ENCODE measurements around the gene STK38L.
A peak's percentile ranks its signal among the peaks of the same experiment; 100 is the strongest.

The STK38L gene

GRCh38 chr12:27330846-27331245, 86.8 kb downstream of the STK38L start:
- peaks cover 22% of the 10 kb centered on the region for H3K36me3 ChIP-seq (ENCODE audit: control insufficient read depth, insufficient read depth, low read length, severe bottlenecking)
- no peak overlapping the region for H3K9ac ChIP-seq (ENCODE audit: low read length)
- peak overlapping the region; percentile 84 for H3K4me3 ChIP-seq (ENCODE audit: low read length)
- DNase-seq (ENCODE audit: low read depth), result peak; percentile 38
- H3K9me3 ChIP-seq (ENCODE audit: control insufficient read depth, low read length), result no peaks in the 10 kb centered on the region
- no peaks in the 10 kb centered on the region for H3K27me3 ChIP-seq (replicated peaks; ENCODE audit: control insufficient read depth, insufficient read depth, low read length)
- peaks cover 22% of the 10 kb centered on the region for H3K4me1 ChIP-seq (ENCODE audit: control insufficient read depth, insufficient read depth, low read length)

DNA sequence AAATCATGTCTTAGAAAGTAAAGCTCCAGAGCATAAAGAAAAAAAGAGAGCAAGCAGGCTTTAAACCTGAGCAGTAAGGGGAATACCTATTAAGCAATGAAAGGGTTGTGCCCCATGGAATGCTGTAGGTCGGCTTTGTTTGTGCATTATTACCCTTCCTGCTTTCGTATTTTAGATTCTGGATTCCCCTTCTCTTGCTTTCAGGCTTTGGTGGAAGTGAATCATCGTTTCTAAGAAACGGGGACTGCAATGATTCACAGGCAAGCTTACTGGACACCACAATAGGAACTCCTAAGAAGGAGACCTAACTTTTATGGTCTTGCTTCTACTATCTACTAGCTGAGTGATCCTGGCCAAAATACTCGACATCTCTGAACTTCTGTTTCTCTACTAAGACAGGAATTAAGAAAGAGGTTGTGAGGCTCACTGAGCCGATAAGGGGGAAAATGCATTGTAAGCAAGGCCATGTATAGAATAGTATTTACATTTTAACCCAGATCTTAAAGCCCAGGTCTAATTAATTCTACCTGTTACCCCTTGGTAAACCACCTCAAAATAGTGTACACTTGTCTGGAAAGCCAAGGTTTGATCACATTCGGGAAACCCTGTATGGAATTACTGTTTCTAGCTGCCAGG, 87.3 kb downstream of the STK38L start:
- DNase-seq (ENCODE audit: low read depth), result peak; percentile 84
- no peaks in the 10 kb centered on the region for H3K9me3 ChIP-seq (ENCODE audit: control insufficient read depth, low read length)
- H3K36me3 ChIP-seq (ENCODE audit: control insufficient read depth, insufficient read depth, low read length, severe bottlenecking), result peaks cover 17% of the 10 kb centered on the region
- H3K9ac ChIP-seq (ENCODE audit: low read length), result no peak overlapping the region
- peak overlapping the region; percentile 84 for H3K4me3 ChIP-seq (ENCODE audit: low read length)
- H3K27me3 ChIP-seq (replicated peaks; ENCODE audit: control insufficient read depth, insufficient read depth, low read length), result no peaks in the 10 kb centered on the region
- H3K4me1 ChIP-seq (ENCODE audit: control insufficient read depth, insufficient read depth, low read length), result peaks cover 22% of the 10 kb centered on the region

GRCh38 chr12:27331927-27332324, 87.8 kb downstream of the STK38L start:
- no peaks in the 10 kb centered on the region for H3K9me3 ChIP-seq (ENCODE audit: control insufficient read depth, low read length)
- H3K4me3 ChIP-seq (ENCODE audit: low read length), result peak overlapping the region; percentile 84
- H3K4me1 ChIP-seq (ENCODE audit: control insufficient read depth, insufficient read depth, low read length), result peaks cover 22% of the 10 kb centered on the region
- no peak for DNase-seq (ENCODE audit: low read depth)
- H3K27me3 ChIP-seq (replicated peaks; ENCODE audit: control insufficient read depth, insufficient read depth, low read length), result no peaks in the 10 kb centered on the region
- H3K9ac ChIP-seq (ENCODE audit: low read length), result no peak overlapping the region
- H3K36me3 ChIP-seq (ENCODE audit: control insufficient read depth, insufficient read depth, low read length, severe bottlenecking), result peaks cover 11% of the 10 kb centered on the region

DNA sequence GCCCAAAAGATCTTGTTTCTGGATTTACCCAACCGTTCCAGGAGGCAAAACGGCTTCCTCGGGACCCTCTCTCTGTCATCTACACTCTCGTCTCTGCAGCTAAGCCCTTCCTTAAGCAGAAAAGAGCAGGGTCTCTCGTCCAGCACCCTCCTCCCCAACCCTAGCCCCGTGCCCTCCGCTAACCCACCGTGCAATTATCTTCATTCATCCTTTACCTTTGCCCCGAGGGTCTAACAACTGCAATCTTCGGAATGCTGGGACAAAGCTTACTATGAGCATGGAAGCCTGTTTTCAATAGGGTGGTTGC, 88.3 kb downstream of the STK38L start:
- H3K36me3 ChIP-seq (ENCODE audit: control insufficient read depth, insufficient read depth, low read length, severe bottlenecking), result peaks cover 8% of the 10 kb centered on the region
- H3K4me3 ChIP-seq (ENCODE audit: low read length), result peak overlapping the region; percentile 84
- no peaks in the 10 kb centered on the region for H3K27me3 ChIP-seq (replicated peaks; ENCODE audit: control insufficient read depth, insufficient read depth, low read length)
- peak overlapping the region; percentile 81 for H3K9ac ChIP-seq (ENCODE audit: low read length)
- DNase-seq (ENCODE audit: low read depth), result no peak
- no peaks in the 10 kb centered on the region for H3K9me3 ChIP-seq (ENCODE audit: control insufficient read depth, low read length)
- peaks cover 22% of the 10 kb centered on the region for H3K4me1 ChIP-seq (ENCODE audit: control insufficient read depth, insufficient read depth, low read length)

GRCh38 chr12:27332714-27333402, 88.8 kb downstream of the STK38L start, which contains the start of gene BMAL2:
BMAL2 (plus strand) TSS chr12:27332836; CDS start chr12:27333073, 237 bp downstream.
- DNase-seq (ENCODE audit: low read depth), result peak; percentile 74
- Histone ChIP-seq H3K9ac (ENCODE audit: low read length) (peak within 1 kb of the TSS; percentile 81), H3K4me1 (ENCODE audit: control insufficient read depth, insufficient read depth, low read length) (peaks cover 23% of the 10 kb centered on the region), H3K9me3 (ENCODE audit: control insufficient read depth, low read length) (no peaks in the 10 kb centered on the region), H3K36me3 (ENCODE audit: control insufficient read depth, insufficient read depth, low read length, severe bottlenecking) (peaks cover 3% of the 10 kb centered on the region), H3K27me3 (replicated peaks; ENCODE audit: control insufficient read depth, insufficient read depth, low read length) (no peaks in the 10 kb centered on the region), H3K4me3 (ENCODE audit: low read length) (peak within 1 kb of the TSS; percentile 84)

GRCh38 chr12:27333403-27334009, 89.4 kb downstream of the STK38L start:
- H3K9me3 ChIP-seq (ENCODE audit: control insufficient read depth, low read length), result no peaks in the 10 kb centered on the region
- peak overlapping the region; percentile 84 for H3K4me3 ChIP-seq (ENCODE audit: low read length)
- DNase-seq (ENCODE audit: low read depth), result peak; percentile 50
- H3K4me1 ChIP-seq (ENCODE audit: control insufficient read depth, insufficient read depth, low read length), result peaks cover 27% of the 10 kb centered on the region
- no peaks in the 10 kb centered on the region for H3K36me3 ChIP-seq (ENCODE audit: control insufficient read depth, insufficient read depth, low read length, severe bottlenecking)
- H3K9ac ChIP-seq (ENCODE audit: low read length), result peak overlapping the region; percentile 81
- H3K27me3 ChIP-seq (replicated peaks; ENCODE audit: control insufficient read depth, insufficient read depth, low read length), result no peaks in the 10 kb centered on the region

GRCh38 chr12:27334042-27334720, 90.1 kb downstream of the STK38L start:
- H3K9ac ChIP-seq (ENCODE audit: low read length), result no peak overlapping the region
- H3K36me3 ChIP-seq (ENCODE audit: control insufficient read depth, insufficient read depth, low read length, severe bottlenecking), result no peaks in the 10 kb centered on the region
- peaks cover 27% of the 10 kb centered on the region for H3K4me1 ChIP-seq (ENCODE audit: control insufficient read depth, insufficient read depth, low read length)
- peak overlapping the region; percentile 84 for H3K4me3 ChIP-seq (ENCODE audit: low read length)
- H3K27me3 ChIP-seq (replicated peaks; ENCODE audit: control insufficient read depth, insufficient read depth, low read length), result no peaks in the 10 kb centered on the region
- no peak for DNase-seq (ENCODE audit: low read depth)
- H3K9me3 ChIP-seq (ENCODE audit: control insufficient read depth, low read length), result no peaks in the 10 kb centered on the region

DNA sequence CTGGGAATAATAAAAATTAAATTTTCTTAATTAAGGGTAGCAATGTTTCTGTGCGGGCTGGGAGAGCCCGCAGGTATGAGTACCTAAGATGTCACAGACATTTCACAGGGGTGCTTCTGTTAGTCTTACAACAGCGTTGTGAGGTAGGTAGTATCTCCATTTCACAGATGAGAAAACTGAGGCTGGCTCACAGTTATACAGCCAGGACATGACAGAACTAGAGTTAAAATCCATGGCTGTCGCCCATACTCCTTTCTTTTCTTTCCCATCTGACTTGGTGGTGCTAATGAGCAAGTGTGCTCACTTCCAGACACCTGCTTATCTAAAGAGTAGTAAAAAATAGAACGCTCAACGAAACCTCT, 90.6 kb downstream of the STK38L start:
- no peaks in the 10 kb centered on the region for H3K9me3 ChIP-seq (ENCODE audit: control insufficient read depth, low read length)
- H3K4me3 ChIP-seq (ENCODE audit: low read length), result no peak overlapping the region
- peaks cover 27% of the 10 kb centered on the region for H3K4me1 ChIP-seq (ENCODE audit: control insufficient read depth, insufficient read depth, low read length)
- DNase-seq (ENCODE audit: low read depth), result no peak
- no peak overlapping the region for H3K9ac ChIP-seq (ENCODE audit: low read length)
- H3K36me3 ChIP-seq (ENCODE audit: control insufficient read depth, insufficient read depth, low read length, severe bottlenecking), result no peaks in the 10 kb centered on the region
- no peaks in the 10 kb centered on the region for H3K27me3 ChIP-seq (replicated peaks; ENCODE audit: control insufficient read depth, insufficient read depth, low read length)

DNA sequence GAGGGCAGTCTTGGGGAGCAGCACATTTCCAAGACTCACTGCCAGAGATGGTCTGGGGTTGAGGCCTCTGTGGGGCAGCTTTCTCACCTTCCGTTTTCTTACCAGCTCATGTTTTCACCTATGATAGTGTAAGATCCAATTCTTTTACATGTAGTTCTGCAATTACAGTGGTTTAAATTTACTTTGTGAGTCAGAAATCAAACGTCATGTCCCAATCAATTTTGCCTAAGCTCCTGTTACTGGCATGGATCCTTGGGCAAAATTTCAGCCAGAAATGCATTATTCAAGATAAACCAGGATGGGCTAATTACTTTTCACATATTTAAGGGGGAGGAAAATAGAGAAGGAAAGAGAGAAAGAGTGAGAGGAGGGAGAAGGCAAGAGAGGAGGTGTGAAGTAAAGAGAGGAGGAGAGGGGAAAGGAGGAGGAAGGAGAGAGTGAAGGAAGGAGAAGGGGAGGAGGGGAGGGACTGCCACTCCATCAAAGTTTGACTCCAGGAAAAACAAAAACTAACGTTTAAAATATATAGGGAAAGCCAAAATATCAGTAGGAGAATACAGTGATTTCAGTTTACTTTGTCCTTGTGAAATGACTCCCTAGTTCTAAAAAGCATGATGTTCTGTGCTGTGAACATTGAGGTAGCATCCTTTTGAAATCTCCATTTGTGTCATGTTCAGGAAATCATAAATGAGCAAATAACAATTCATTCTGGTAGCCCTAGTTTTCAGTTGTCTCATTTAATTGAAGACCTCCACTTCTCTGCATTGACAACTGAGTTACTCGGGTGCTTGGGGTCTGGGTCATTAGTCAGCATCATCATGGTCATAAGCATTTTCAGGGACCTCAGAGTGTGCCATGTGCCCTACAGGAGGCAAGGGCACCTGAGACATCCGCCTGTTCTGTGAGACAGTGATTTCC, 91.5 kb downstream of the STK38L start:
- Histone ChIP-seq H3K9ac (ENCODE audit: low read length) (no peak overlapping the region), H3K4me3 (ENCODE audit: low read length) (no peak overlapping the region), H3K36me3 (ENCODE audit: control insufficient read depth, insufficient read depth, low read length, severe bottlenecking) (no peaks in the 10 kb centered on the region), H3K9me3 (ENCODE audit: control insufficient read depth, low read length) (no peaks in the 10 kb centered on the region), H3K27me3 (replicated peaks; ENCODE audit: control insufficient read depth, insufficient read depth, low read length) (no peaks in the 10 kb centered on the region), H3K4me1 (ENCODE audit: control insufficient read depth, insufficient read depth, low read length) (peaks cover 24% of the 10 kb centered on the region)
- DNase-seq (ENCODE audit: low read depth), result no peak

- no peak overlapping the region for H3K4me3 ChIP-seq (ENCODE audit: low read length)
- no peak for DNase-seq (ENCODE audit: low read depth)
- H3K9ac ChIP-seq (ENCODE audit: low read length), result no peak overlapping the region
- no peaks in the 10 kb centered on the region for H3K36me3 ChIP-seq (ENCODE audit: control insufficient read depth, insufficient read depth, low read length, severe bottlenecking)
- H3K9me3 ChIP-seq (ENCODE audit: control insufficient read depth, low read length), result no peaks in the 10 kb centered on the region
- peaks cover 17% of the 10 kb centered on the region for H3K4me1 ChIP-seq (ENCODE audit: control insufficient read depth, insufficient read depth, low read length)
- no peaks in the 10 kb centered on the region for H3K27me3 ChIP-seq (replicated peaks; ENCODE audit: control insufficient read depth, insufficient read depth, low read length)
These were observed 92.2 kb downstream of the STK38L start for GRCh38 chr12:27336282-27336653.

All from adipocyte (in vitro differentiated cells).